HG02642 (cell line): ENCODE measurements around the gene TSHZ2.
"Not testable (repeated sequence)": the region's sequence is repeated elsewhere in the genome, so short reads cannot be mapped to it uniquely, and the experiment has no call there.

Source experiments
- ATAC-seq: cut with Tn5 transposase; IDR thresholded peaks from one replicate; pipeline ENCODE4 v1.9.1; 2021; ENCODE audit warnings: mild to moderate bottlenecking; ENCODE audit not compliant: unreplicated experiment, poor library complexity

Gene TSHZ2

GRCh38 chr20:53023732-53024520, 51.8 kb downstream of the TSHZ2 start:
- no peak for ATAC-seq

GRCh38 chr20:53024653-53025052, 52.5 kb downstream of the TSHZ2 start:
- not testable (repeated sequence) for ATAC-seq

GRCh38 chr20:53027089-53027488, 54.9 kb downstream of the TSHZ2 start:
- ATAC-seq, result no peak

GRCh38 chr20:53028337-53029007, 56.3 kb downstream of the TSHZ2 start:
- ATAC-seq, result no peak

- no peak for ATAC-seq
These were observed 57.9 kb downstream of the TSHZ2 start for GRCh38 chr20:53030061-53030460.

GRCh38 chr20:53032046-53032445, 59.9 kb downstream of the TSHZ2 start:
- no peak for ATAC-seq

- no peak for ATAC-seq
These were observed 60.3 kb downstream of the TSHZ2 start for GRCh38 chr20:53032478-53032932.

GRCh38 chr20:53033176-53033575, 61.0 kb downstream of the TSHZ2 start:
- ATAC-seq, result no peak

- no peak for ATAC-seq
These were observed 62.7 kb downstream of the TSHZ2 start for GRCh38 chr20:53034899-53035298.

- no peak for ATAC-seq
These were observed 64.8 kb downstream of the TSHZ2 start for GRCh38 chr20:53036992-53037391.

GRCh38 chr20:53037621-53038020, 65.5 kb downstream of the TSHZ2 start:
- no peak for ATAC-seq

GRCh38 chr20:53038299-53038698, 66.1 kb downstream of the TSHZ2 start:
- no peak for ATAC-seq

- ATAC-seq, result no peak
These were observed 68.8 kb downstream of the TSHZ2 start for GRCh38 chr20:53040693-53041589.

GRCh38 chr20:53042521-53042920, 70.4 kb downstream of the TSHZ2 start:
- no peak for ATAC-seq

- ATAC-seq, result no peak
These were observed 72.1 kb downstream of the TSHZ2 start for GRCh38 chr20:53044296-53044695.

GRCh38 chr20:53045941-53046340, 73.8 kb downstream of the TSHZ2 start:
- no peak for ATAC-seq

GRCh38 chr20:53047203-53047602, 75.0 kb downstream of the TSHZ2 start:
- no peak for ATAC-seq

- ATAC-seq, result no peak
These were observed 76.2 kb downstream of the TSHZ2 start for GRCh38 chr20:53048387-53048786.

- ATAC-seq, result no peak
These were observed 78.2 kb downstream of the TSHZ2 start for GRCh38 chr20:53050338-53050737.

- no peak for ATAC-seq
These were observed 80.2 kb downstream of the TSHZ2 start for GRCh38 chr20:53052380-53052779.

- no peak for ATAC-seq
These were observed 81.4 kb downstream of the TSHZ2 start for GRCh38 chr20:53053595-53053994.
